Heart right ventricle (tissue), 16 donors: ENCODE data around the gene ATP5IF1. TPM values are rescaled to one million over a fixed set of nuclear protein-coding genes. Genes with fewer than 3 reads are reported as not detected.

ENCODE experiments used
- ATAC-seq, 8 donors: fragments of 200-7000 bp; cut with Tn5 transposase; one replicate each; pipeline ENCODE4 v1.9.1; 2020; ENCODE audit warnings: mild to moderate bottlenecking in 8 of 8, moderate library complexity in 8 of 8, moderate number of reproducible peaks in 1 of 8
- DNase-seq, 2 donors: peaks; one replicate each; pipeline ENCODE4 v3.0.0-alpha.2; 2020
- H3K27ac ChIP-seq, 10 donors: fragments of 200-600 bp; sonication (generic) in 2 of 10; one replicate each; pipeline versions ENCODE4 v1.5.0 to v1.8.0; 2020 to 2022; ENCODE audit warnings: mild to moderate bottlenecking in 3 of 10
- H3K27me3 ChIP-seq, 7 donors: fragments of 200-600 bp; one replicate each; pipeline ENCODE4 v1.8.0; 2021 to 2022; ENCODE audit warnings: mild to moderate bottlenecking in 2 of 7
- H3K36me3 ChIP-seq, 9 donors: fragments of 200-600 bp; sonication (generic) in 1 of 9; one replicate each; pipeline versions ENCODE4 v1.5.0 to v1.8.0; 2020 to 2022; ENCODE audit warnings: mild to moderate bottlenecking in 2 of 9
- H3K4me1 ChIP-seq, 9 donors: fragments of 200-600 bp; sonication (generic) in 1 of 9; one replicate each; pipeline versions ENCODE4 v1.5.0 to v1.8.0; 2020 to 2022; ENCODE audit warnings: mild to moderate bottlenecking in 4 of 9
- H3K4me3 ChIP-seq, 10 donors: fragments of 200-600 bp; sonication (generic) in 2 of 10; one replicate each; pipeline versions ENCODE4 v1.5.0 to v1.8.0; 2020 to 2022; ENCODE audit warnings: mild to moderate bottlenecking in 7 of 10, moderate library complexity in 2 of 10
- H3K9me3 ChIP-seq, 11 donors: fragments of 200-600 bp in 10 of 11; sonication (generic) in 2 of 11; one replicate each; pipeline versions ENCODE4 v1.5.0 to v1.8.0; 2013 to 2022; ENCODE audit warnings: mild to moderate bottlenecking in 2 of 11, control low read depth in 1 of 11, moderate library complexity in 1 of 11
- WGBS, 2 donors: extraction: QIAGEN DNeasy Blood & Tissue Kit; methylation state at CpG; one replicate each; pipeline ENCODE4 v1.1.7; 2013; ENCODE audit warnings: inconsistent platforms in 1 of 2; 5-methylcytosine and 5-hydroxymethylcytosine counted together
- intact Hi-C, 10 donors: fragments of 100-400 bp; cut with DNase I; formaldehyde crosslinking; loops; one replicate each; pipeline versions ENCODE4 v1.11.1 to v1.14.2; 2022
- polyA plus RNA-seq, 2 donors: library from polyadenylated mRNA; stranded (reverse); fragments of 200-250 nt; gene quantifications; one replicate each; pipeline ENCODE4 v1.2.3, GENCODE V29; 2013
- total RNA-seq, 10 donors: library from RNA; stranded (reverse); fragmentation: NEBNext Ultra II Directional in 3 of 10; extraction: Animal tissue kit (Norgen Biotek cat#: 25700) in 3 of 10; gene quantifications; one replicate each; pipeline versions ENCODE4 v1.2.1 to v1.2.4, GENCODE V29; 2021 to 2023
- TF ChIP-seq, protein P1 (sequence below), 9 donors: fragments of 200-600 bp; sonication (generic) in 2 of 9; IDR thresholded peaks; one replicate each; pipeline versions ENCODE4 v1.5.0 to v1.8.0; 2021 to 2022; ENCODE audit warnings: antibody characterized with exemption in 9 of 9, mild to moderate bottlenecking in 5 of 9, moderate library complexity in 1 of 9
- donor health status: Arrhythmogenic right ventricular cardiomyopathy.
- donor health status: ischemic (EF 13 %, LVEDD 7.1; RV severe dilation, severe dysfunction).
- donor health status: healthy with polysubstance abuse.
- donor health status: DM: no; HTN: yes; CAD: no.
- donor health status: DM: no; HTN: no; CAD: no.
- donor health status: ischemic (EF 25% LVEDD 6.9; RV normal size, moderate dysfunction).
- donor health status: ischemic (EF 25% LVEDD 5.7; RV mildly dilated, moderate dysfunction).
- donor health status: healthy.
- donor health status: DM: yes; HTN: yes; CAD: no.
- donor health status: Ischemic cardiomyopathy.
- donor health status: ischemic (EF 35%, LVEDD 5.7; RV mildly dilated, moderate dysfunction).
- donor health status: nonischemic (EF 11% LVEDD 7.7; RV severe dilation, severe dysfunction).
- donor health status: DM: yes; HTN: yes; CAD: no.
- donor health status: PGD.
- donor health status: ischemic (EF 29% LVEDD 5.4; RV normal size, mild dysfunction).
- donor health status: nonischemic (EF 23%, LVEDD 6.1; RV moderate dilation, normal function).

Gene ATP5IF1
- total and polyA plus RNA-seq, 12 donors = 255 to 3,942 (median 420) TPM

DNA sequence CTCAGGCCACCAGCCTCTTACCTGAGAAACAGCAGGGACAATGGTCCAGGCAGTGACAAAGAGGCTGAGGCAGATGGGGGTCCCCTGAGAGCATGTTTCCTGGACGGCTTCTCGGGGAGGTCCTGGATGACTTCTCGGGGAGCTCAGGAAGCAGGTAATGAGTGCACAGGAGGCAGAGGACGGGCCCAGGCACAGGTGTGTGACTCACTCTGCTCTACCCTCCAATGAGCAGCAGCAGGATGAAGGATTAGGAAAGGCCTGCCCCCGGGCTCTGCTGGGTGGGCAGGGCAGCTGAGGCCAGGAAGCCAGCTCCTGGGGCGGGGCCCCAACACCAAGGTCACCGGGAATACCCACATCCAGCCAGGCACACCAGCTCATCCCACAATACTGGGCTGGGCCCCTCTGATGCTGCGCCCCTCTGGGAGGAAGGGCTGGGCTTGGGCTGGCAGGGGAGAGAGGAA, 42.2 kb upstream of the ATP5IF1 start:
- DNase-seq = no peak
- WGBS, 2 donors = 72 to 73% methylated on average over 8 of the region's 8 CpGs
- TF ChIP-seq, protein P1, sequence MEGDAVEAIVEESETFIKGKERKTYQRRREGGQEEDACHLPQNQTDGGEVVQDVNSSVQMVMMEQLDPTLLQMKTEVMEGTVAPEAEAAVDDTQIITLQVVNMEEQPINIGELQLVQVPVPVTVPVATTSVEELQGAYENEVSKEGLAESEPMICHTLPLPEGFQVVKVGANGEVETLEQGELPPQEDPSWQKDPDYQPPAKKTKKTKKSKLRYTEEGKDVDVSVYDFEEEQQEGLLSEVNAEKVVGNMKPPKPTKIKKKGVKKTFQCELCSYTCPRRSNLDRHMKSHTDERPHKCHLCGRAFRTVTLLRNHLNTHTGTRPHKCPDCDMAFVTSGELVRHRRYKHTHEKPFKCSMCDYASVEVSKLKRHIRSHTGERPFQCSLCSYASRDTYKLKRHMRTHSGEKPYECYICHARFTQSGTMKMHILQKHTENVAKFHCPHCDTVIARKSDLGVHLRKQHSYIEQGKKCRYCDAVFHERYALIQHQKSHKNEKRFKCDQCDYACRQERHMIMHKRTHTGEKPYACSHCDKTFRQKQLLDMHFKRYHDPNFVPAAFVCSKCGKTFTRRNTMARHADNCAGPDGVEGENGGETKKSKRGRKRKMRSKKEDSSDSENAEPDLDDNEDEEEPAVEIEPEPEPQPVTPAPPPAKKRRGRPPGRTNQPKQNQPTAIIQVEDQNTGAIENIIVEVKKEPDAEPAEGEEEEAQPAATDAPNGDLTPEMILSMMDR (IDR thresholded peaks at IDR 0.05) = no peak
- Histone ChIP-seq H3K36me3 (peaks cover 0 to 12% (median 5%) of the 10 kb centered on the region in 9 donors), H3K27ac (no peak overlapping the region), H3K27me3 (no peaks in the 10 kb centered on the region), H3K4me3 (no peak overlapping the region), H3K4me1 (peaks cover 0 to 28% (median 12%) of the 10 kb centered on the region in 9 donors), H3K9me3 (no peaks in the 10 kb centered on the region)
- ATAC-seq = peak in 4 of 8 donors; percentile 14 to 44 (median 28)
- intact Hi-C loops = loop anchor here in 2 of 10 donors (10.0 kb wide), 2 partner anchors 339 to 349 kb away; no protein-coding TSS in a partner anchor

DNA sequence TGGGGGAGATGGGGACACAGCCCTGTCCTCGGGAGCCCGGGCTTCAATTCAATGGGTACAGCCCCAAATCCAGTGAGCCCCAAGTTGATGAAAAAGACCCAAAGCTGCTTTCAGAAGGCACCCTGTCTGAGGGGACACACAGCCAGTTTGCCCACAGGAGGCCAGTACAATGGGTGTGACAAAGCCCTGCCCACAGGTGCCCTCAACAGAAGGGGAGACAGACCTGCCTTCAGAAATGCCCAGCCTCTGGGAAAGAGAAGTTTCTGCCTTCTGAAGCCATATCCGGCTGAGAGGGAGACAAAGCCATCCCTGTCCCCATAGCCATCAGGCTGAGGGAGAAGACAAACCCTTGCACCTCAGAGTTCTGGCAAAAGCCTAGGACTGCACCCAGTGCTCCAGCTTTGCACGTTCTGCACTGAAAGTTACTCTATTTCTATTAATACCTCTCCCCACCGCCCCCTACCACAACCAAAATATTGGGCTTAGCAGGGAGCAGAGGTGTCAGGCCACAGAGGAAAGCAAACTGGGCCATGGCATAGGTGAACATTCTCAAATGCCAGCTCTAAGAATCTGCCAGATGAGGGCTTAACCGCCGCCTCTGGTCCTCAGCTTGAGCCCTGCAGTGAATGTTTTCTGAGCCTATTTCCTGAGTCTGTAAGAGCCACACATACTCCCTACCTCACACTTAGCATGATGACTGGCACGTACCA, 41.4 kb upstream of the ATP5IF1 start:
- intact Hi-C loops = loop anchor here in 2 of 10 donors (10.0 kb wide), 2 partner anchors 340 to 350 kb away; no protein-coding TSS in a partner anchor
- Histone ChIP-seq H3K27me3 (no peaks in the 10 kb centered on the region), H3K4me3 (no peak overlapping the region), H3K36me3 (peaks cover 0 to 20% (median 12%) of the 10 kb centered on the region in 9 donors), H3K27ac (no peak overlapping the region), H3K4me1 (peaks cover 0 to 29% (median 12%) of the 10 kb centered on the region in 9 donors), H3K9me3 (no peaks in the 10 kb centered on the region)
- DNase-seq (no peak), ATAC-seq (peak in 1 of 8 donors; percentile 7)
- 85% methylated on average over 8 of the region's 8 CpGs for WGBS, 2 donors
- TF ChIP-seq, protein P1 (IDR thresholded peaks at IDR 0.05) = no peak

DNA sequence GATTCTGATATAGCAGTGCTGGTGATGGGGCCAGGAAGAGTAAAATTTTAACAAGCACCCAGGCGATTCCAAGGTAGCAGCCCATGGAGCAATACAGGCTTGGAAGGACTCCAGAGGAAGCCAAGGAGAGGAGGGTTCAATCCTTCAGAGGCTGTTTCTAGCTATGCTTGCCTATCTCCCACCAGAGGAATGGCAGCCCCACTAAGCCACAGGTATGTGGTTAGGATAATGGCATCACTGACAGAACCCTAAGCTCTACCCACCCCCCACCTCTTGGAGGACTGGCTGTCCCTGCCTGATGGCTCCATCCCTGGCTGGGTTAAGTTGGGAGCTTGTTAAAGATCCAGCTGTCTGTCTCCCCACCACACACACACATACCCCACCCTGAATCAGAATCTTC, 40.1 kb upstream of the ATP5IF1 start:
- H3K27me3 ChIP-seq = no peaks in the 10 kb centered on the region
- TF ChIP-seq, protein P1 (IDR thresholded peaks at IDR 0.05) = no peak
- no peaks in the 10 kb centered on the region for H3K9me3 ChIP-seq
- peaks cover 0 to 33% (median 25%) of the 10 kb centered on the region in 9 donors for H3K36me3 ChIP-seq
- WGBS, 2 donors = 100% methylated on average over 1 of the region's 1 CpG
- intact Hi-C loops = loop anchor here in 2 of 10 donors (10.0 kb wide), 2 partner anchors 341 to 351 kb away; no protein-coding TSS in a partner anchor
- peaks cover 0 to 27% (median 12%) of the 10 kb centered on the region in 9 donors for H3K4me1 ChIP-seq
- H3K27ac ChIP-seq = no peak overlapping the region
- ATAC-seq = no peak
- no peak overlapping the region for H3K4me3 ChIP-seq
- no peak for DNase-seq

DNA sequence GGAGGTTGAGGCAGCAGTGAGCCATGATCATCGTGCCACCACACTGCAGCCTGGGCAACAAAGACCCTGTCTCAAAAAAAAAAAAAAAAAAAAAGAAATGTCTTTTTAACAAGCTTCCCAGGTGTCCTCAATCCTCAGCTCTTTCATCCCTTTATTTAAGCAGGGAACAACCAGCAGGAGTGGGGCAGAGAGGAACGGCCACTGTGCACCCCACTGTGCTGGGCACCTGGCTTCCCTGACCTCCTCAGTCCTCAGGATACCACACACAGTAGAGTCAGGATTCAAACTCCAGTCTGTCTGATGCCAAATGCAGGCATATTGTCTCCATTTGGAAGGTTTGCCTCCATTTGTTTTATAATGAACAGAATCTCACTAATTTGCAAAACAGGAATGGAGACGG, 39.6 kb upstream of the ATP5IF1 start:
- 73 to 81% methylated on average over 3 of the region's 3 CpGs for WGBS, 2 donors
- Histone ChIP-seq H3K9me3 (no peaks in the 10 kb centered on the region), H3K27me3 (no peaks in the 10 kb centered on the region), H3K27ac (peak overlapping the region in 1 of 10 donors; percentile 36), H3K36me3 (peaks cover 0 to 38% (median 31%) of the 10 kb centered on the region in 9 donors), H3K4me3 (no peak overlapping the region), H3K4me1 (peaks cover 0 to 22% (median 12%) of the 10 kb centered on the region in 9 donors)
- ATAC-seq = no peak
- intact Hi-C loops = loop anchor here in 2 of 10 donors (10.0 kb wide), 2 partner anchors 342 to 352 kb away; no protein-coding TSS in a partner anchor
- no peak for DNase-seq
- TF ChIP-seq, protein P1 (IDR thresholded peaks at IDR 0.05) = no peak
